WTC11 (cell line): ENCODE results near the gene GALNT17. TPM values are rescaled to one million over a fixed set of nuclear protein-coding genes. Genes with fewer than 3 reads are reported as not detected.

ENCODE experiments used
- ATAC-seq: fragments of 200-7000 bp; cut with Tn5 transposase; 2 replicates; pipeline ENCODE4 v1.10.0; 2021; ENCODE audit warnings: mild to moderate bottlenecking, moderate library complexity
- Bru-seq: library from RNA; stranded (reverse); fragments of 400-500 nt; gene quantifications from one replicate; lab custom pipeline; 2021; lab: Mats Ljungman, UMichigan
- CTCF ChIA-PET: fragments of 300-600 bp; sonication (Branson Sonifier 250); formaldehyde crosslinking; loops from one replicate; lab custom pipeline; 2021; ENCODE audit warnings: antibody characterized with exemption; lab: Charles Lee
- POLR2A ChIA-PET: fragments of 350-600 bp; sonication (Branson Sonifier 250); formaldehyde crosslinking; loops from one replicate; lab custom pipeline; 2021; ENCODE audit warnings: antibody characterized with exemption; lab: Charles Lee
- DNase-seq: peaks from one replicate; pipeline ENCODE4 v3.0.0; 2021; ENCODE audit warnings: low spot score
- H3K27ac Mint-ChIP-seq: 2 replicates; pipeline ENCODE4 v1.8.0; 2021; ENCODE audit warnings: mixed read lengths
- H3K27me3 Mint-ChIP-seq: 2 replicates; pipeline ENCODE4 v1.8.0; 2021; ENCODE audit warnings: low read depth, mild to moderate bottlenecking, moderate library complexity, mixed read lengths
- H3K36me3 Mint-ChIP-seq: 2 replicates; pipeline ENCODE4 v1.8.0; 2021; ENCODE audit warnings: mixed read lengths
- H3K4me1 Mint-ChIP-seq: 2 replicates; pipeline ENCODE4 v1.8.0; 2022; ENCODE audit warnings: mixed read lengths
- H3K4me3 Mint-ChIP-seq: 2 replicates; pipeline ENCODE4 v1.8.0; 2021; ENCODE audit warnings: mild to moderate bottlenecking, moderate library complexity, mixed read lengths
- H3K9me3 Mint-ChIP-seq: 2 replicates; pipeline ENCODE4 v1.8.0; 2021; ENCODE audit warnings: mixed read lengths
- ATF1 ChIP-seq: sonication (generic); formaldehyde crosslinking; IDR thresholded peaks from 2 replicates; pipeline ENCODE4 v1.8.1; 2023; ENCODE audit warnings: mild to moderate bottlenecking, moderate library complexity, missing genetic modification reagents
- CREB1 ChIP-seq: sonication (generic); formaldehyde crosslinking; IDR thresholded peaks from 2 replicates; pipeline ENCODE4 v1.8.0; 2023; ENCODE audit warnings: mild to moderate bottlenecking, missing genetic modification reagents
- GABPB1 ChIP-seq: sonication (generic); formaldehyde crosslinking; IDR thresholded peaks from 2 replicates; pipeline ENCODE4 v1.8.1; 2023; ENCODE audit warnings: mild to moderate bottlenecking, missing genetic modification reagents
- GTF2I ChIP-seq: fragments of 250-450 bp; sonication (Bioruptor Pico); conservative IDR thresholded peaks from 2 replicates; pipeline ENCODE4 v1.4.0; 2021; ENCODE audit warnings: mild to moderate bottlenecking
- HMGA2 ChIP-seq: fragments of 250-450 bp; sonication (Bioruptor Pico); IDR thresholded peaks from 2 replicates; pipeline ENCODE4 v1.4.0; 2021; ENCODE audit warnings: mild to moderate bottlenecking, moderate library complexity
- MXD4 ChIP-seq: fragments of 250-450 bp; sonication (Bioruptor Pico); IDR thresholded peaks from 2 replicates; pipeline ENCODE4 v1.8.0; 2021; ENCODE audit warnings: mild to moderate bottlenecking, moderate library complexity, borderline replicate concordance
- NFYB ChIP-seq: sonication (generic); formaldehyde crosslinking; conservative IDR thresholded peaks from 2 replicates; pipeline ENCODE4 v1.8.0; 2022; ENCODE audit warnings: low read depth, missing genetic modification reagents
- NR1H2 ChIP-seq: sonication (generic); formaldehyde crosslinking; IDR thresholded peaks from 2 replicates; pipeline ENCODE4 v1.9.0; 2021; ENCODE audit warnings: mild to moderate bottlenecking, moderate library complexity, missing genetic modification reagents
- OVOL2 ChIP-seq: fragments of 250-450 bp; sonication (Bioruptor Pico); IDR thresholded peaks from 2 replicates; pipeline ENCODE4 v1.9.0; 2021; ENCODE audit warnings: mild to moderate bottlenecking, borderline replicate concordance
- SMAD4 ChIP-seq: sonication (generic); formaldehyde crosslinking; IDR thresholded peaks from 2 replicates; pipeline ENCODE4 v1.8.0; 2022; ENCODE audit warnings: mild to moderate bottlenecking, missing genetic modification reagents
- TP53 ChIP-seq: sonication (generic); formaldehyde crosslinking; IDR thresholded peaks from 2 replicates; pipeline ENCODE4 v1.8.1; 2023; ENCODE audit warnings: mild to moderate bottlenecking, missing genetic modification reagents
- ZBTB21 ChIP-seq: sonication (generic); formaldehyde crosslinking; IDR thresholded peaks from 2 replicates; pipeline ENCODE4 v1.8.1; 2023; ENCODE audit warnings: mild to moderate bottlenecking, missing genetic modification reagents, borderline replicate concordance
- ZNF219 ChIP-seq: sonication (generic); formaldehyde crosslinking; IDR thresholded peaks from 2 replicates; pipeline ENCODE4 v1.8.0; 2023; ENCODE audit warnings: missing genetic modification reagents, mild to moderate bottlenecking, borderline replicate concordance
- long read RNA-seq, 3 experiments: library from RNA in 1 of 3; library from capped mRNA in 1 of 3; library from polyadenylated mRNA in 1 of 3; unstranded in 2 of 3; stranded (forward) in 1 of 3; transcript quantifications; one replicate each; pipeline ENCODE4 v2.0.0, GENCODE V29; 2021
- total RNA-seq: library from RNA; stranded (reverse); gene quantifications from 3 replicates; pipeline ENCODE4 v1.2.3, GENCODE V29; 2021
- TF ChIP-seq, protein P1 (sequence below): sonication (generic); formaldehyde crosslinking; IDR thresholded peaks from 2 replicates; pipeline ENCODE4 v1.8.0; 2023; ENCODE audit warnings: missing genetic modification reagents, mild to moderate bottlenecking, borderline replicate concordance
- TF ChIP-seq, protein P2 (sequence below): sonication (generic); formaldehyde crosslinking; IDR thresholded peaks from 2 replicates; pipeline ENCODE4 v1.8.1; 2023; ENCODE audit warnings: mild to moderate bottlenecking, missing genetic modification reagents, moderate library complexity
- TF ChIP-seq, protein P3 (sequence below): sonication (generic); formaldehyde crosslinking; IDR thresholded peaks from 2 replicates; pipeline ENCODE4 v1.8.0; 2022; ENCODE audit warnings: mild to moderate bottlenecking, missing genetic modification reagents

Gene GALNT17
- total RNA-seq (61.1 to 70.0 TPM (median 67.9 TPM) in 3 replicates), Bru-seq, nascent RNA (percentile 83 among the genes with signal in this experiment)
- long read RNA-seq, experiment 1, transcript GALNT17-205 (10 exons, 3,012 nt) = major isoform, 12 of 69 reads
- long read RNA-seq, experiment 1, partial matches to known transcripts = 23 of 69 reads
- long read RNA-seq, experiment 1, other reads (novel, unspliced or antisense) = 31 of 69 reads
- long read RNA-seq, experiment 2, transcript GALNT17-201 (11 exons, 3,884 nt) = major isoform, 9 of 49 reads
- long read RNA-seq, experiment 2, partial matches to known transcripts = 24 of 49 reads
- long read RNA-seq, experiment 2, other reads (novel, unspliced or antisense) = 16 of 49 reads
- long read RNA-seq, experiment 3, partial matches to known transcripts = 1 of 1 reads
- long read RNA-seq, experiment 3, other reads (novel, unspliced or antisense) = 0 of 1 reads

DNA sequence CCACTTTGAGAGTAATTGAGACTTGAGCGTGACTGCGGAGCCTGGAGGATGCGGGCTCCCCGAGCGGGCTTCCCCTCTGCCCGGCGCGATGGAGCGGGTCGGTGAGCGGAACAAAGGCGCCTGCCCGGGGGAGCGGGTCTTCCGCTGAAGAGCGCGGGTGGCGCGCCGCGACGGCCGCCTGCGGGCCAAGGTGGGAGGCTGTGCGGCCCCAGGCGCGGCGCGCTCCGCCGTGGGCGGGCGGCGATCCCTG is at the start of gene GALNT17:
Gene GALNT17, plus strand, starts transcription at position 18 of the 250 bp plus-strand sequence.
- CTCF ChIA-PET = no interaction called here
- ATAC-seq = peak; percentile 8; the same call in 1 of the 2 replicates
- Mint-ChIP-seq H3K27me3 (no peaks in the 10 kb centered on the region), H3K4me3 (peak within 1 kb of the TSS; percentile 93), H3K27ac (0 out of 2 replicates have a peak within 1 kb of the TSS, but pooled peaks have one; percentile 34), H3K4me1 (peaks cover 45% of the 10 kb centered on the region), H3K36me3 (peaks cover 8% of the 10 kb centered on the region; the same call in 1 of the 2 replicates), H3K9me3 (no peaks in the 10 kb centered on the region)
- POLR2A ChIA-PET = interaction anchor here (0.9 kb wide), 1 partner anchor 184 kb away, joined by 3 read pairs; no protein-coding TSS in a partner anchor
- TF ChIP-seq ZBTB21 (CRISPR knock-in tag) (no peak), MXD4 (CRISPR knock-in tag) (no peak), GTF2I (CRISPR knock-in tag) (no peak)
- DNase-seq = no peak

DNA sequence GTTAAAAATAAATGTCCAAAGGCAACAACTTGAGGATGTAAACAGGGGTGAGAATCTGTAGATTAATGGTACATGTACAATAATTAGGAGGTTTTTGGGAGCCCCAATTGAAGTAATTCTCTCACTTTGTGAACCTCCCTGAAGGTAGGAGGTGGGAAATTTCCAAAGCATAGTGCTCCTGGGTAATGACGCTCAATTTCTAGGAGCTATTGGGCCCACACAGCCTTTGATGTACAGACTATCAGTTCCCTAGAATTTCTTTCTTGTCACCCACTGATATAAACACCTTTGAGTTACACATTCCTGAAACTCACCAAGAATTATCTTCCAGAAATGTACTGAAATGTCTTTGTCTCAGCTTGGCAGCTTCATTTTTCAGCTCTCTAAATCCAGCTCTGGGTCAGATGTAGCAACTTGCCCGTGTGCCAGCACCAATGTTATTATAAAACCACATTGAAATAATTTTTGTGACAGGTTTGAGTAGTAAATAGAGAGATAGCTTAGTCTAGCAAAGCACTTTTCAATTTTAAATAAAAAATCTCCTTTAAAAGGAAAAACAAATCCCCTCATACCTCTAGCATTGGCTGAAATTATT is 36.6 kb upstream of the GALNT17 start:
- H3K27me3 Mint-ChIP-seq = no peaks in the 10 kb centered on the region; the same call in 1 of the 2 replicates
- peaks cover 11% of the 10 kb centered on the region for H3K36me3 Mint-ChIP-seq
- peaks cover 27% of the 10 kb centered on the region for H3K9me3 Mint-ChIP-seq
- peaks cover 3% of the 10 kb centered on the region; the same call in 1 of the 2 replicates for H3K4me1 Mint-ChIP-seq
- ATAC-seq = no peak
- no peak for DNase-seq
- TF ChIP-seq ZNF219 (CRISPR knock-in tag) (no peak), TP53 (CRISPR knock-in tag) (no peak), MXD4 (CRISPR knock-in tag) (no peak), GTF2I (CRISPR knock-in tag) (no peak)
- TF ChIP-seq, protein P1, sequence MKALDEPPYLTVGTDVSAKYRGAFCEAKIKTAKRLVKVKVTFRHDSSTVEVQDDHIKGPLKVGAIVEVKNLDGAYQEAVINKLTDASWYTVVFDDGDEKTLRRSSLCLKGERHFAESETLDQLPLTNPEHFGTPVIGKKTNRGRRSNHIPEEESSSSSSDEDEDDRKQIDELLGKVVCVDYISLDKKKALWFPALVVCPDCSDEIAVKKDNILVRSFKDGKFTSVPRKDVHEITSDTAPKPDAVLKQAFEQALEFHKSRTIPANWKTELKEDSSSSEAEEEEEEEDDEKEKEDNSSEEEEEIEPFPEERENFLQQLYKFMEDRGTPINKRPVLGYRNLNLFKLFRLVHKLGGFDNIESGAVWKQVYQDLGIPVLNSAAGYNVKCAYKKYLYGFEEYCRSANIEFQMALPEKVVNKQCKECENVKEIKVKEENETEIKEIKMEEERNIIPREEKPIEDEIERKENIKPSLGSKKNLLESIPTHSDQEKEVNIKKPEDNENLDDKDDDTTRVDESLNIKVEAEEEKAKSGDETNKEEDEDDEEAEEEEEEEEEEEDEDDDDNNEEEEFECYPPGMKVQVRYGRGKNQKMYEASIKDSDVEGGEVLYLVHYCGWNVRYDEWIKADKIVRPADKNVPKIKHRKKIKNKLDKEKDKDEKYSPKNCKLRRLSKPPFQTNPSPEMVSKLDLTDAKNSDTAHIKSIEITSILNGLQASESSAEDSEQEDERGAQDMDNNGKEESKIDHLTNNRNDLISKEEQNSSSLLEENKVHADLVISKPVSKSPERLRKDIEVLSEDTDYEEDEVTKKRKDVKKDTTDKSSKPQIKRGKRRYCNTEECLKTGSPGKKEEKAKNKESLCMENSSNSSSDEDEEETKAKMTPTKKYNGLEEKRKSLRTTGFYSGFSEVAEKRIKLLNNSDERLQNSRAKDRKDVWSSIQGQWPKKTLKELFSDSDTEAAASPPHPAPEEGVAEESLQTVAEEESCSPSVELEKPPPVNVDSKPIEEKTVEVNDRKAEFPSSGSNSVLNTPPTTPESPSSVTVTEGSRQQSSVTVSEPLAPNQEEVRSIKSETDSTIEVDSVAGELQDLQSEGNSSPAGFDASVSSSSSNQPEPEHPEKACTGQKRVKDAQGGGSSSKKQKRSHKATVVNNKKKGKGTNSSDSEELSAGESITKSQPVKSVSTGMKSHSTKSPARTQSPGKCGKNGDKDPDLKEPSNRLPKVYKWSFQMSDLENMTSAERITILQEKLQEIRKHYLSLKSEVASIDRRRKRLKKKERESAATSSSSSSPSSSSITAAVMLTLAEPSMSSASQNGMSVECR (CRISPR knock-in tag) = no peak
- TF ChIP-seq, protein P2, sequence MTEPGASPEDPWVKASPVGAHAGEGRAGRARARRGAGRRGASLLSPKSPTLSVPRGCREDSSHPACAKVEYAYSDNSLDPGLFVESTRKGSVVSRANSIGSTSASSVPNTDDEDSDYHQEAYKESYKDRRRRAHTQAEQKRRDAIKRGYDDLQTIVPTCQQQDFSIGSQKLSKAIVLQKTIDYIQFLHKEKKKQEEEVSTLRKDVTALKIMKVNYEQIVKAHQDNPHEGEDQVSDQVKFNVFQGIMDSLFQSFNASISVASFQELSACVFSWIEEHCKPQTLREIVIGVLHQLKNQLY (CRISPR knock-in tag) = no peak
- TF ChIP-seq, all 79 proteins: peak for 0
- Mint-ChIP-seq H3K4me3 (no peak overlapping the region), H3K27ac (no peak overlapping the region)
- CTCF ChIA-PET = no interaction called here
- POLR2A ChIA-PET = interaction anchor here (0.5 kb wide), 1 partner anchor 153 kb away, joined by 3 read pairs; no protein-coding TSS in a partner anchor

DNA sequence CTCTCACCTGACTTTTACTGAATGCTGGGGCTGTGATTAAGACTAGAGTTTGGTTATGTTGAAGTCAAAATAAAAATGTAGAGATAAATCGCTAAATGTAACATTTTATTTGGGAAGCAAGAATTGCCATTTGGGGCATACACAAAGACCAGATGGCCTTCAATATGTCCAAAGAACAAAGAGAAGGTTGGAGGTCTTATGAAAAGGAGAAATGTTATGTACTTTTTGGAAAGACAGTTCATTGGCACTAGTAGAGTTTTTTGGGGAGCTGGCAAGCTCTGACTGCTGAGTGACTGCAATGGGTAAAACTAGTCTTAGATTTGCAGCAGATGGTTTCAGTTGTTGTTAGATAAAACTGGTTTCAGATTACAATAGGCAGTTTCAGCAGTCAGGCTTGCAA is 35.6 kb upstream of the GALNT17 start:
- ChIA-PET POLR2A (no interaction called here), CTCF (no interaction called here)
- no peak for DNase-seq
- H3K27ac Mint-ChIP-seq = no peak overlapping the region
- no peak for ATAC-seq
- H3K4me3 Mint-ChIP-seq = no peak overlapping the region
- H3K4me1 Mint-ChIP-seq = peaks cover 3% of the 10 kb centered on the region; the same call in 1 of the 2 replicates
- peaks cover 11% of the 10 kb centered on the region for H3K36me3 Mint-ChIP-seq
- TF ChIP-seq CREB1 (no peak), SMAD4 (CRISPR knock-in tag) (no peak), NR1H2 (CRISPR knock-in tag) (no peak), NFYB (CRISPR knock-in tag) (no peak), ZNF219 (CRISPR knock-in tag) (no peak), OVOL2 (CRISPR knock-in tag) (no peak), HMGA2 (CRISPR knock-in tag) (no peak), ATF1 (no peak), GABPB1 (CRISPR knock-in tag) (no peak)
- TF ChIP-seq, protein P3, sequence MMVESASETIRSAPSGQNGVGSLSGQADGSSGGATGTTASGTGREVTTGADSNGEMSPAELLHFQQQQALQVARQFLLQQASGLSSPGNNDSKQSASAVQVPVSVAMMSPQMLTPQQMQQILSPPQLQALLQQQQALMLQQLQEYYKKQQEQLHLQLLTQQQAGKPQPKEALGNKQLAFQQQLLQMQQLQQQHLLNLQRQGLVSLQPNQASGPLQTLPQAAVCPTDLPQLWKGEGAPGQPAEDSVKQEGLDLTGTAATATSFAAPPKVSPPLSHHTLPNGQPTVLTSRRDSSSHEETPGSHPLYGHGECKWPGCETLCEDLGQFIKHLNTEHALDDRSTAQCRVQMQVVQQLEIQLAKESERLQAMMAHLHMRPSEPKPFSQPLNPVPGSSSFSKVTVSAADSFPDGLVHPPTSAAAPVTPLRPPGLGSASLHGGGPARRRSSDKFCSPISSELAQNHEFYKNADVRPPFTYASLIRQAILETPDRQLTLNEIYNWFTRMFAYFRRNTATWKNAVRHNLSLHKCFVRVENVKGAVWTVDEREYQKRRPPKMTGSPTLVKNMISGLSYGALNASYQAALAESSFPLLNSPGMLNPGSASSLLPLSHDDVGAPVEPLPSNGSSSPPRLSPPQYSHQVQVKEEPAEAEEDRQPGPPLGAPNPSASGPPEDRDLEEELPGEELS (CRISPR knock-in tag) = no peak
- H3K27me3 Mint-ChIP-seq = no peaks in the 10 kb centered on the region; the same call in 1 of the 2 replicates
- H3K9me3 Mint-ChIP-seq = peaks cover 27% of the 10 kb centered on the region
